A673 (cell line): ENCODE data around the gene CENPX. TPM values are rescaled to one million over a fixed set of nuclear protein-coding genes. Genes with fewer than 3 reads are reported as not detected.

Source experiments
- BruUV-seq: library from RNA; stranded (reverse); fragments of 400-500 nt; replicated peaks from 2 replicates; lab custom pipeline; 2021; lab: Mats Ljungman, UMichigan
- CTCF ChIA-PET: fragments of 300-600 bp; sonication (Branson Sonifier 250); formaldehyde crosslinking; loops from one replicate; lab custom pipeline; 2022; ENCODE audit warnings: antibody characterized with exemption; lab: Charles Lee
- POLR2A ChIA-PET: fragments of 300-600 bp; sonication (Branson Sonifier 250); formaldehyde crosslinking; loops from one replicate; lab custom pipeline; 2022; ENCODE audit warnings: antibody characterized with exemption; ENCODE audit not compliant: low non-redundant PET; lab: Charles Lee
- DNase-seq: peaks from one replicate; pipeline ENCODE4 v3.0.0-alpha.2; 2015; ENCODE audit warnings: low spot score
- H3K27ac ChIP-seq: fragments of 200-600 bp; sonication (generic); 2 replicates; pipeline ENCODE4 v1.5.1; 2016; ENCODE audit warnings: mixed run types, low read depth, mild to moderate bottlenecking, mixed read lengths, antibody characterized with exemption, low read length; ENCODE audit not compliant: poor library complexity, severe bottlenecking
- H3K27me3 ChIP-seq: fragments of 200-600 bp; sonication (generic); replicated peaks from 2 replicates; pipeline ENCODE4 v1.6.1; 2017; ENCODE audit warnings: mixed run types, low read depth, mild to moderate bottlenecking, mixed read lengths, antibody characterized with exemption, low read length; ENCODE audit not compliant: insufficient read depth, poor library complexity
- H3K36me3 ChIP-seq: fragments of 200-600 bp; sonication (generic); 2 replicates; pipeline ENCODE4 v1.6.1; 2016; ENCODE audit warnings: mixed run types, mild to moderate bottlenecking, mixed read lengths, antibody characterized with exemption, low read length; ENCODE audit not compliant: insufficient read depth, poor library complexity, severe bottlenecking
- H3K4me1 ChIP-seq: fragments of 200-600 bp; sonication (generic); 2 replicates; pipeline ENCODE4 v1.6.1; 2017; ENCODE audit warnings: mixed run types, mild to moderate bottlenecking, mixed read lengths, antibody characterized with exemption, low read length; ENCODE audit not compliant: insufficient read depth, poor library complexity, severe bottlenecking
- H3K4me3 ChIP-seq: fragments of 200-600 bp; sonication (generic); 2 replicates; pipeline ENCODE4 v1.5.1; 2016; ENCODE audit warnings: low read depth, mixed run types, mild to moderate bottlenecking, mixed read lengths, low read length; ENCODE audit not compliant: poor library complexity, severe bottlenecking
- H3K9me3 ChIP-seq: fragments of 200-600 bp; sonication (generic); 2 replicates; pipeline ENCODE4 v1.6.1; 2016; ENCODE audit warnings: mixed run types, low read depth, mild to moderate bottlenecking, mixed read lengths, antibody characterized with exemption, low read length; ENCODE audit not compliant: poor library complexity, severe bottlenecking
- CTCF ChIP-seq: fragments of 300-800, 200-600 bp; sonication (generic); conservative IDR thresholded peaks from 2 replicates; pipeline ENCODE4 v1.5.1; 2017; ENCODE audit warnings: low read depth, mild to moderate bottlenecking, antibody characterized with exemption, low read length, moderate library complexity, mixed read lengths
- EZH2 ChIP-seq: fragments of 200-600 bp; sonication (generic); IDR thresholded peaks from 2 replicates; pipeline ENCODE4 v1.6.1; 2017; ENCODE audit warnings: borderline replicate concordance, low read depth, mild to moderate bottlenecking, mixed read lengths, antibody characterized with exemption, low read length; ENCODE audit not compliant: poor library complexity, severe bottlenecking
- intact Hi-C: fragments of 100-400 bp; cut with micrococcal nuclease; formaldehyde crosslinking; loops from one replicate; pipeline ENCODE4 v1.10.0; 2022; ENCODE audit not compliant: unreplicated experiment
- total RNA-seq: library from RNA; stranded (reverse); gene quantifications from 2 replicates; pipeline ENCODE4 v1.2.3, GENCODE V29; 2021

The CENPX gene
- total RNA-seq, 1 experiment from 2014 or later, result 165 TPM

GRCh38 chr17:82012261-82012639 lies 10.4 kb downstream of the CENPX start:
- no TSS peak for BruUV-seq
- DNase-seq, result no peak
- no peaks in the 10 kb centered on the region for H3K27me3 ChIP-seq
- intact Hi-C loops, result no loop called here
- CTCF ChIA-PET, result no interaction called here
- no peaks in the 10 kb centered on the region for H3K36me3 ChIP-seq
- POLR2A ChIA-PET, result no interaction called here
- no peak overlapping the region for H3K4me3 ChIP-seq
- H3K4me1 ChIP-seq, result peaks cover 13% of the 10 kb centered on the region
- no peak overlapping the region for H3K27ac ChIP-seq
- TF ChIP-seq EZH2 (no peak), CTCF (no peak)
- no peaks in the 10 kb centered on the region for H3K9me3 ChIP-seq

GRCh38 chr17:82011617-82012187 lies 11.0 kb downstream of the CENPX start:
- Histone ChIP-seq H3K4me1 (peaks cover 13% of the 10 kb centered on the region), H3K4me3 (no peak overlapping the region), H3K9me3 (no peaks in the 10 kb centered on the region), H3K36me3 (no peaks in the 10 kb centered on the region), H3K27ac (no peak overlapping the region), H3K27me3 (no peaks in the 10 kb centered on the region)
- intact Hi-C loops, result no loop called here
- ChIA-PET CTCF (no interaction called here), POLR2A (no interaction called here)
- TF ChIP-seq EZH2 (no peak), CTCF (no peak)
- no peak for DNase-seq
- no TSS peak for BruUV-seq

DNA sequence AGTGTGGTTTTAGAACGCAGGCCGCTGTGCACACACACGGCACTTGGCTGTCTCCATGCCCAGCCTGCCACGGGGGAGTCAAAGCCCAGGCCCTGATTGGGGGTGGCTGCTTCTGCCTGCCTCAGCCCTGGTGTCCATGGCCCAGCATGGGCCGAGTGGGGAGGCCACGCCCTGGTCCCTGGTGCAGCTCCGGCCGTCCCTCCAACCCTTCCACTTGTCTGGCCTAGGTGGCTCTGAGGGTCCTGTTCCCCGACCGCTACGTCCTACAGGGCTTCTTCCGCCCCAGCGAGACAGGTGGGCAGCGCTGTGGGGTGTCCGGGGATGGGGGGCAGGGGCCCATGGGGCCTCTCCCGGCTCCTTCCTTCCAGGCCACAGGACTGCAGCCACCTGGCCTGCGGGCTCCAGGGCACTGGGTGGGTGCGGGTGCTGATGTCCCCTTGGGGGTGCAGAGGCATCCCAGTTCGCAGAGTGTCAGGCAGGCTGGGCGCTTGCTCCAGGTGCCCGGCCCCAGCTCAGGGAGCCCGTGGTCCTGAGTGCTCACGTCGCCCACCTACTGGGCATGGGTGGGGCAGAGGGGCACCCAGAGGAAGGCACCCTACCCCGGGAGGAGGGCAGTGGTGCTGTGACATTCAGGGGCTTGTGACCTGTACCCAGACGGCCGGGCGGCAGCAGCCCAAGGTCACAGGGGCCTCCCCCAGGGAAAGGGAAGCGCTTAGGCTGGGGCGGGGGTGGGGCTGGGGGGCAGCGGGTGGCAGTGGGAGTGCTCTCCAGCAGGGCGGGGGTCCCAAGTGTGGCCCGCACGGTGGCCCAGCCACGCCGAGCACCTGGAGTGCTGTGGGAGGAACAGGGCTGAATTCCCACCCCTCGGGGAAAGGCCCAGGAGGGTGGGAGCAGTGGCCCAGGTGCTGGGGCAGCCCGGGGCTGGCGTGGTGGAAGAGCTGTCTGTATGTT lies 11.8 kb downstream of the CENPX start:
- intact Hi-C loops, result no loop called here
- Histone ChIP-seq H3K27me3 (no peaks in the 10 kb centered on the region), H3K27ac (no peak overlapping the region), H3K9me3 (no peaks in the 10 kb centered on the region), H3K4me3 (no peak overlapping the region), H3K36me3 (no peaks in the 10 kb centered on the region), H3K4me1 (peaks cover 13% of the 10 kb centered on the region)
- DNase-seq, result no peak
- CTCF ChIA-PET, result no interaction called here
- TF ChIP-seq CTCF (no peak), EZH2 (no peak)
- BruUV-seq, result no TSS peak
- POLR2A ChIA-PET, result no interaction called here
